Thyroid gland (tissue), 4 donors: ENCODE results near the gene ZFHX3. TPM values are rescaled to one million over a fixed set of nuclear protein-coding genes. Genes with fewer than 3 reads are reported as not detected.

Source experiments
- DNase-seq, 2 donors: peaks; one replicate each; pipeline ENCODE4 v3.0.0-alpha.2; 2019
- H3K27ac ChIP-seq, 3 donors: fragments of 200-600 bp; sonication (generic); 1 replicate in 2 of 3; 2 replicates in 1 of 3; pipeline ENCODE4 v1.5.1; 2016 to 2019; ENCODE audit warnings: mild to moderate bottlenecking in 1 of 3, moderate library complexity in 1 of 3
- H3K27me3 ChIP-seq: fragments of 200-600 bp; sonication (generic); one replicate; pipeline ENCODE4 v1.5.1; 2019
- H3K36me3 ChIP-seq, 2 donors: fragments of 200-600 bp; sonication (generic); one replicate each; pipeline ENCODE4 v1.5.1; 2016 to 2019
- H3K4me1 ChIP-seq, 2 donors: fragments of 200-600 bp; sonication (generic); one replicate each; pipeline ENCODE4 v1.5.1; 2017 to 2019
- H3K4me3 ChIP-seq, 3 donors: fragments of 200-600 bp; sonication (generic); replicated peaks in 1 of 3; 1 replicate in 2 of 3; 2 replicates in 1 of 3; pipeline ENCODE4 v1.5.1; 2016; ENCODE audit warnings: mild to moderate bottlenecking in 1 of 3
- H3K9me3 ChIP-seq: fragments of 200-600 bp; sonication (generic); one replicate; pipeline ENCODE4 v1.5.1; 2017
- POLR2A ChIP-seq, 2 donors: fragments of 450-650 bp; IDR thresholded peaks; one replicate each; pipeline ENCODE4 v1.6.1; 2017; ENCODE audit warnings: antibody characterized with exemption in 2 of 2, mild to moderate bottlenecking in 2 of 2, moderate library complexity in 1 of 2
- WGBS, 2 donors: methylation state at CpG; one replicate each; pipeline ENCODE4 v1.1.5; 2017; 5-methylcytosine and 5-hydroxymethylcytosine counted together
- intact Hi-C: fragments of 100-400 bp; cut with DNase I; formaldehyde crosslinking; loops from one replicate; pipeline ENCODE4 v1.15.1; 2023
- total RNA-seq, 4 donors: library from RNA; depleted of rRNA; stranded (reverse); fragments of >200 nt; gene quantifications; one replicate each; pipeline ENCODE4 v1.2.3, GENCODE V29; 2016
- TF ChIP-seq, protein P1 (sequence below), 6 experiments: fragments of 200-600 bp in 3 of 6; fragments of 450-650 bp in 3 of 6; sonication (generic) in 3 of 6; IDR thresholded peaks; one replicate each; pipeline ENCODE4 v1.5.1; 2016 to 2019; ENCODE audit warnings: antibody characterized with exemption in 6 of 6, mild to moderate bottlenecking in 2 of 6, inconsistent platforms in 1 of 6, moderate library complexity in 1 of 6

ZFHX3 gene
- total RNA-seq, 4 donors from 2014 or later, result 27.4 to 92.9 (median 45.5) TPM

DNA sequence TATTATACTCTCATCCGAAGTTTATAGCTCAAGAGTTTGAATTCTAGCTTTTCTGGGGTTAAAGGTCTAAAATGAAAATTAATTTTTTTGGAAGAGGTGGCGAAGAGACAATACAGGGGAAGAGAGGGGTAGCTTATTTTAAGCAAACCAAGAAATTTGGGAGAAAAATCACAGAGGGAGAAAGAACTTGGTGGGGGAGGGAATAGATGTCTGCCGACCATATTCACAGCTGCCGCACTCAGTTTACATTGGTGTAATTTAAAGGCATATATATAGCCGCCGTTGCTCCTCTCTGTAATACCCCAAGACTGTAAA is 6.5 kb upstream of the ZFHX3 start:
- no peaks in the 10 kb centered on the region for H3K27me3 ChIP-seq
- DNase-seq, result no peak
- 48 to 61% methylated on average over 6 of the region's 6 CpGs for WGBS, 2 donors
- H3K4me1 ChIP-seq, result peaks cover 57 to 65% of the 10 kb centered on the region in 2 donors
- no peaks in the 10 kb centered on the region for H3K36me3 ChIP-seq
- peak overlapping the region; percentile 96 to 99 (median 98) for H3K27ac ChIP-seq
- TF ChIP-seq, protein P1, sequence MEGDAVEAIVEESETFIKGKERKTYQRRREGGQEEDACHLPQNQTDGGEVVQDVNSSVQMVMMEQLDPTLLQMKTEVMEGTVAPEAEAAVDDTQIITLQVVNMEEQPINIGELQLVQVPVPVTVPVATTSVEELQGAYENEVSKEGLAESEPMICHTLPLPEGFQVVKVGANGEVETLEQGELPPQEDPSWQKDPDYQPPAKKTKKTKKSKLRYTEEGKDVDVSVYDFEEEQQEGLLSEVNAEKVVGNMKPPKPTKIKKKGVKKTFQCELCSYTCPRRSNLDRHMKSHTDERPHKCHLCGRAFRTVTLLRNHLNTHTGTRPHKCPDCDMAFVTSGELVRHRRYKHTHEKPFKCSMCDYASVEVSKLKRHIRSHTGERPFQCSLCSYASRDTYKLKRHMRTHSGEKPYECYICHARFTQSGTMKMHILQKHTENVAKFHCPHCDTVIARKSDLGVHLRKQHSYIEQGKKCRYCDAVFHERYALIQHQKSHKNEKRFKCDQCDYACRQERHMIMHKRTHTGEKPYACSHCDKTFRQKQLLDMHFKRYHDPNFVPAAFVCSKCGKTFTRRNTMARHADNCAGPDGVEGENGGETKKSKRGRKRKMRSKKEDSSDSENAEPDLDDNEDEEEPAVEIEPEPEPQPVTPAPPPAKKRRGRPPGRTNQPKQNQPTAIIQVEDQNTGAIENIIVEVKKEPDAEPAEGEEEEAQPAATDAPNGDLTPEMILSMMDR (IDR thresholded peaks at IDR 0.05), result no peak
- no peak for TF ChIP-seq POLR2A (IDR thresholded peaks at IDR 0.05)
- no peak overlapping the region for H3K4me3 ChIP-seq
- intact Hi-C loops, result no loop called here
- no peaks in the 10 kb centered on the region for H3K9me3 ChIP-seq

DNA sequence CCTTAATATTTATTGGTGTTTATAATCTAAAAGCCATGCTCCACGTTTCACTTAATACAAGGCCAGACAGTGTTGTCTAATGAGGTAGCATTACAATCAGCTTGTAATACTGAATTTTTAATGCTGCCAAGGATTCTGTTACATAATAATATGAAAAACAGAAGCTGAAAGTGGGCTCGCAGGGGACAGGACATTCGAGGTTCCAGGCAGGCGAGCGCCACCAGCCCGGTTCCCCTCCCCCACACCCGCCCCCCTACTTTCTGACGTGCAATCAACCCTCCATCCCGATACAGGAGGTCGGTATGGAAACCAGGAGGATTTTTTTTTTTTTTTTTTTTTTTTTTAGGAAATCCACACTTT is 6.2 kb upstream of the ZFHX3 start:
- no peaks in the 10 kb centered on the region for H3K9me3 ChIP-seq
- DNase-seq, result peak in 1 of 2 donors; percentile 42
- no peaks in the 10 kb centered on the region for H3K36me3 ChIP-seq
- TF ChIP-seq POLR2A (IDR thresholded peaks at IDR 0.05), result no peak
- TF ChIP-seq, protein P1 (IDR thresholded peaks at IDR 0.05), result no peak
- H3K27ac ChIP-seq, result peak overlapping the region; percentile 96 to 99 (median 98)
- H3K4me1 ChIP-seq, result peaks cover 60 to 67% of the 10 kb centered on the region in 2 donors
- H3K4me3 ChIP-seq, result no peak overlapping the region
- H3K27me3 ChIP-seq, result no peaks in the 10 kb centered on the region
- WGBS, 2 donors, result 33 to 36% methylated on average over 10 of the region's 10 CpGs
- intact Hi-C loops, result no loop called here

GRCh38 chr16:73053364-73054124 is 5.6 kb upstream of the ZFHX3 start:
- TF ChIP-seq, protein P1 (IDR thresholded peaks at IDR 0.05), result no peak
- peak in 1 of 2 donors; percentile 15 for TF ChIP-seq POLR2A (IDR thresholded peaks at IDR 0.05)
- peak in 1 of 2 donors; percentile 39 for DNase-seq
- WGBS, 2 donors, result 43 to 47% methylated on average over 16 of the region's 16 CpGs
- Histone ChIP-seq H3K9me3 (no peaks in the 10 kb centered on the region), H3K27me3 (no peaks in the 10 kb centered on the region), H3K4me1 (peaks cover 65 to 72% of the 10 kb centered on the region in 2 donors), H3K27ac (peak overlapping the region; percentile 96 to 99 (median 98)), H3K36me3 (no peaks in the 10 kb centered on the region), H3K4me3 (no peak overlapping the region)
- intact Hi-C loops, result no loop called here

GRCh38 chr16:73053038-73053363 is 5.1 kb upstream of the ZFHX3 start:
- DNase-seq, result no peak
- 53 to 65% methylated on average over 4 of the region's 4 CpGs for WGBS, 2 donors
- Histone ChIP-seq H3K4me1 (peaks cover 65 to 72% of the 10 kb centered on the region in 2 donors), H3K4me3 (no peak overlapping the region), H3K9me3 (no peaks in the 10 kb centered on the region), H3K36me3 (no peaks in the 10 kb centered on the region), H3K27ac (peak overlapping the region; percentile 96 to 99 (median 98)), H3K27me3 (no peaks in the 10 kb centered on the region)
- intact Hi-C loops, result no loop called here
- TF ChIP-seq, protein P1 (IDR thresholded peaks at IDR 0.05), result no peak
- TF ChIP-seq POLR2A (IDR thresholded peaks at IDR 0.05), result no peak

GRCh38 chr16:73052576-73052975 is 4.6 kb upstream of the ZFHX3 start:
- peak overlapping the region; percentile 96 to 99 (median 98) for H3K27ac ChIP-seq
- no peaks in the 10 kb centered on the region for H3K27me3 ChIP-seq
- H3K36me3 ChIP-seq, result no peaks in the 10 kb centered on the region
- H3K4me1 ChIP-seq, result peaks cover 65 to 72% of the 10 kb centered on the region in 2 donors
- H3K9me3 ChIP-seq, result no peaks in the 10 kb centered on the region
- no peak overlapping the region for H3K4me3 ChIP-seq
- WGBS, 2 donors, result 63 to 68% methylated on average over 9 of the region's 9 CpGs
- no peak for TF ChIP-seq POLR2A (IDR thresholded peaks at IDR 0.05)
- TF ChIP-seq, protein P1 (IDR thresholded peaks at IDR 0.05), result no peak
- intact Hi-C loops, result no loop called here
- no peak for DNase-seq
